Keratinocyte (primary cell): ENCODE results near the gene AKAP6. TPM values are rescaled to one million over a fixed set of nuclear protein-coding genes. Genes with fewer than 3 reads are reported as not detected.

ENCODE experiments used
- DNase-seq: peaks from one replicate; pipeline ENCODE4 v3.0.0-alpha.2; 2011; ENCODE audit warnings: low read depth, missing footprints, low spot score
- FAIRE-seq: peaks from 2 replicates; lab custom pipeline; 2011; peaks lifted over from hg19 to GRCh38; lab: Jason Lieb, UNC
- H2AFZ ChIP-seq: 2 replicates; pipeline ENCODE4 v1.6.0; 2012; ENCODE audit warnings: low read length, control low read depth, inconsistent platforms; ENCODE audit not compliant: control insufficient read depth
- H3K27ac ChIP-seq: 2 replicates; pipeline ENCODE4 v1.5.1; 2011; ENCODE audit warnings: low read length; ENCODE audit not compliant: control insufficient read depth, insufficient read depth
- H3K27me3 ChIP-seq: 3 replicates; pipeline ENCODE4 v1.6.0; 2011; ENCODE audit warnings: low read length; ENCODE audit not compliant: control insufficient read depth, insufficient read depth; ENCODE audit errors: extremely low read depth
- H3K36me3 ChIP-seq, 2 experiments: 2 replicates in 1 of 2; 3 replicates in 1 of 2; pipeline ENCODE4 v1.5.1; 2011; ENCODE audit warnings: low read length in 2 of 2, mild to moderate bottlenecking in 1 of 2; ENCODE audit not compliant: control insufficient read depth in 2 of 2, insufficient read depth in 2 of 2; ENCODE audit errors: extremely low read depth in 1 of 2
- H3K4me1 ChIP-seq: 3 replicates; pipeline ENCODE4 v1.5.1; 2011; ENCODE audit warnings: low read length; ENCODE audit not compliant: control insufficient read depth, insufficient read depth; ENCODE audit errors: extremely low read depth
- H3K4me2 ChIP-seq: 3 replicates; pipeline ENCODE4 v1.6.0; 2011; ENCODE audit warnings: low read depth, low read length; ENCODE audit not compliant: control insufficient read depth, insufficient read depth; ENCODE audit errors: extremely low read depth
- H3K4me3 ChIP-seq, 3 experiments: fragments of 200-600 bp in 1 of 3; sonication (generic) in 1 of 3; 2 replicates in 2 of 3; 3 replicates in 1 of 3; pipeline ENCODE4 v1.5.1; 2011 to 2016; ENCODE audit warnings: low read length in 3 of 3, mild to moderate bottlenecking in 3 of 3, control low read depth in 2 of 3, inconsistent platforms in 1 of 3, low read depth in 1 of 3, mixed read lengths in 1 of 3, mixed run types in 1 of 3, moderate library complexity in 1 of 3; ENCODE audit not compliant: control insufficient read depth in 2 of 3, insufficient read depth in 2 of 3; ENCODE audit errors: extremely low read depth in 1 of 3
- H3K79me2 ChIP-seq: 2 replicates; pipeline ENCODE4 v1.6.0; 2012; ENCODE audit warnings: low read length; ENCODE audit not compliant: control insufficient read depth, insufficient read depth
- H3K9ac ChIP-seq: 3 replicates; pipeline ENCODE4 v1.6.0; 2011; ENCODE audit warnings: low read length; ENCODE audit not compliant: control insufficient read depth, insufficient read depth; ENCODE audit errors: extremely low read depth
- H3K9me1 ChIP-seq: 3 replicates; pipeline ENCODE4 v1.6.0; 2011; ENCODE audit warnings: low read length; ENCODE audit not compliant: control insufficient read depth, insufficient read depth; ENCODE audit errors: extremely low read depth
- H3K9me3 ChIP-seq: 2 replicates; pipeline ENCODE4 v1.5.1; 2012; ENCODE audit warnings: low read depth, low read length; ENCODE audit not compliant: control insufficient read depth
- H4K20me1 ChIP-seq: 3 replicates; pipeline ENCODE4 v1.6.0; 2011; ENCODE audit warnings: low read length; ENCODE audit not compliant: control insufficient read depth, insufficient read depth; ENCODE audit errors: extremely low read depth
- CTCF ChIP-seq, 3 experiments: IDR thresholded peaks in 1 of 3; conservative IDR thresholded peaks in 1 of 3; optimal IDR thresholded peaks in 1 of 3; 2 replicates in 2 of 3; 3 replicates in 1 of 3; pipeline versions ENCODE3 to v1.5.1; 2011; ENCODE audit warnings: low read length in 3 of 3, mild to moderate bottlenecking in 3 of 3, moderate library complexity in 2 of 3, control low read depth in 1 of 3, inconsistent platforms in 1 of 3; ENCODE audit not compliant: insufficient read depth in 2 of 3; ENCODE audit errors: extremely low read depth in 1 of 3
- EZH2 ChIP-seq: IDR thresholded peaks from one replicate; pipeline ENCODE4 v1.6.1; 2012; ENCODE audit warnings: inconsistent platforms, mild to moderate bottlenecking, low read length, moderate library complexity
- dilution Hi-C: fragments of 300-500 bp; cut with MboI; formaldehyde crosslinking; loops from one replicate; pipeline ENCODE4 v1.7.0; 2020; ENCODE audit warnings: low sequenced_read_pairs; ENCODE audit not compliant: extremely low pct_ligation_motif_present
- polyA plus RNA-seq, 5 experiments: library from polyadenylated mRNA; depleted of rRNA in 3 of 5; stranded (reverse) in 3 of 5; stranded (forward) in 1 of 5; unstranded in 1 of 5; fragments of >200 nt; gene quantifications; 1 replicate in 1 of 5; 2 replicates in 3 of 5; 3 replicates in 1 of 5; pipeline versions ENCODE4 v1.2.1 to v1.2.3, GENCODE V29; 2011 to 2012; ENCODE audit warnings: missing spikeins in 2 of 5, low read depth in 1 of 5, low replicate concordance in 1 of 5

Gene AKAP6
- polyA plus RNA-seq, 1 donor (not counting 4 experiments of a cell fraction or from before 2014, with no cell fraction given): 2.0 TPM

- dilution Hi-C loops: no loop called here
Observed at GRCh38 chr14:32770422-32770821, 441.3 kb downstream of the AKAP6 start.

GRCh38 chr14:32774214-32774613 is 445.1 kb downstream of the AKAP6 start:
- Histone ChIP-seq H3K36me3 (no peaks in the 10 kb centered on the region), H4K20me1 (no peaks in the 10 kb centered on the region), H2AFZ (no peak overlapping the region), H3K9me3 (no peaks in the 10 kb centered on the region), H3K27ac (no peak overlapping the region), H3K79me2 (no peaks in the 10 kb centered on the region), H3K9me1 (no peaks in the 10 kb centered on the region), H3K4me2 (no peak overlapping the region), H3K4me3 (no peak overlapping the region), H3K4me1 (no peaks in the 10 kb centered on the region), H3K9ac (no peak overlapping the region), H3K27me3 (no peaks in the 10 kb centered on the region)
- DNase-seq (no peak), FAIRE-seq (no peak)
- TF ChIP-seq EZH2: no peak
- TF ChIP-seq CTCF (optimal IDR thresholded peaks at IDR 0.05 in 1 of 3, IDR thresholded peaks at IDR 0.05 in 1 of 3, conservative IDR thresholded peaks at IDR 0.05 in 1 of 3; ENCODE audit: extremely low read depth in 1 of 3, insufficient read depth in 2 of 3, low read length in 3 of 3): no peak
- dilution Hi-C loops: no loop called here

More at GRCh38 chr14:32770422-32770821, 441.3 kb downstream of the AKAP6 start:
- no peak overlapping the region for H3K9ac ChIP-seq
- H3K27ac ChIP-seq: no peak overlapping the region
- no peaks in the 10 kb centered on the region for H3K4me1 ChIP-seq
- H3K36me3 ChIP-seq: no peaks in the 10 kb centered on the region
- H4K20me1 ChIP-seq: no peaks in the 10 kb centered on the region
- no peaks in the 10 kb centered on the region for H3K27me3 ChIP-seq
- no peak for TF ChIP-seq EZH2
- TF ChIP-seq CTCF (optimal IDR thresholded peaks at IDR 0.05 in 1 of 3, IDR thresholded peaks at IDR 0.05 in 1 of 3, conservative IDR thresholded peaks at IDR 0.05 in 1 of 3; ENCODE audit: extremely low read depth in 1 of 3, insufficient read depth in 2 of 3, low read length in 3 of 3): no peak
- no peaks in the 10 kb centered on the region for H3K9me1 ChIP-seq
- H2AFZ ChIP-seq: no peak overlapping the region
- H3K4me2 ChIP-seq: no peak overlapping the region
- no peaks in the 10 kb centered on the region for H3K9me3 ChIP-seq
- DNase-seq: no peak
- no peak for FAIRE-seq
- H3K79me2 ChIP-seq: no peaks in the 10 kb centered on the region
- no peak overlapping the region for H3K4me3 ChIP-seq
